ENCODE results near the gene RPN1.
"Not testable (repeated sequence)": the region's sequence is repeated elsewhere in the genome, so short reads cannot be mapped to it uniquely, and the experiment has no call there.

RPN1 gene

GRCh38 chr3:128684986-128685726 lies 34.5 kb upstream of the RPN1 start:
- no peak for TF ChIP-seq CTCF (conservative IDR thresholded peaks at IDR 0.05)
- no peak overlapping the region for H3K27ac ChIP-seq

- no peak for TF ChIP-seq CTCF (conservative IDR thresholded peaks at IDR 0.05)
- no peak overlapping the region for H3K27ac ChIP-seq
These were observed 33.3 kb upstream of the RPN1 start for GRCh38 chr3:128683957-128684356.

- no peak for TF ChIP-seq CTCF (conservative IDR thresholded peaks at IDR 0.05)
- H3K27ac ChIP-seq, result peak overlapping the region; percentile 98
These were observed 30.8 kb upstream of the RPN1 start for GRCh38 chr3:128681369-128681829.

GRCh38 chr3:128680603-128681368 lies 30.2 kb upstream of the RPN1 start:
- TF ChIP-seq CTCF (conservative IDR thresholded peaks at IDR 0.05), result peak; percentile 96
- H3K27ac ChIP-seq, result peak overlapping the region; percentile 98

- TF ChIP-seq CTCF (conservative IDR thresholded peaks at IDR 0.05), result no peak
- no peak overlapping the region for H3K27ac ChIP-seq
These were observed 28.7 kb upstream of the RPN1 start for GRCh38 chr3:128679338-128679737.

GRCh38 chr3:128675802-128676201 lies 25.2 kb upstream of the RPN1 start:
- H3K27ac ChIP-seq, result not testable (repeated sequence)

- H3K27ac ChIP-seq, result no peak overlapping the region
- TF ChIP-seq CTCF (conservative IDR thresholded peaks at IDR 0.05), result no peak
These were observed 23.7 kb upstream of the RPN1 start for GRCh38 chr3:128674161-128674784.

All from VCaP (cell line).